GM21737 (cell line): ENCODE data around the gene PPP1R12B.
"Not testable (repeated sequence)": the region's sequence is repeated elsewhere in the genome, so short reads cannot be mapped to it uniquely, and the experiment has no call there.

Experiments
- ATAC-seq: cut with Tn5 transposase; IDR thresholded peaks from one replicate; pipeline ENCODE4 v1.9.1; 2021; ENCODE audit warnings: mild to moderate bottlenecking, moderate library complexity; ENCODE audit not compliant: unreplicated experiment

The PPP1R12B gene

GRCh38 chr1:202520857-202521216, 172.3 kb downstream of the PPP1R12B start:
- ATAC-seq = not testable (repeated sequence)

GRCh38 chr1:202521484-202521883, 173.0 kb downstream of the PPP1R12B start:
- not testable (repeated sequence) for ATAC-seq

- ATAC-seq = no peak
These were observed 173.4 kb downstream of the PPP1R12B start for GRCh38 chr1:202521886-202522285.

GRCh38 chr1:202526056-202526455, 177.6 kb downstream of the PPP1R12B start:
- not testable (repeated sequence) for ATAC-seq

- ATAC-seq = not testable (repeated sequence)
These were observed 179.7 kb downstream of the PPP1R12B start for GRCh38 chr1:202528096-202528722.

- not testable (repeated sequence) for ATAC-seq
These were observed 182.2 kb downstream of the PPP1R12B start for GRCh38 chr1:202530686-202531085.

- ATAC-seq = no peak
These were observed 182.9 kb downstream of the PPP1R12B start for GRCh38 chr1:202531472-202531811.

GRCh38 chr1:202531812-202532616, 183.5 kb downstream of the PPP1R12B start:
- not testable (repeated sequence) for ATAC-seq

- ATAC-seq = not testable (repeated sequence)
These were observed 190.7 kb downstream of the PPP1R12B start for GRCh38 chr1:202539166-202539574.

GRCh38 chr1:202539583-202539982, 191.1 kb downstream of the PPP1R12B start:
- ATAC-seq = not testable (repeated sequence)

GRCh38 chr1:202540014-202540413, 191.5 kb downstream of the PPP1R12B start:
- ATAC-seq = no peak

- ATAC-seq = no peak
These were observed 191.9 kb downstream of the PPP1R12B start for GRCh38 chr1:202540448-202540847.

- not testable (repeated sequence) for ATAC-seq
These were observed 192.4 kb downstream of the PPP1R12B start for GRCh38 chr1:202540858-202541257.

- ATAC-seq = not testable (repeated sequence)
These were observed 193.9 kb downstream of the PPP1R12B start for GRCh38 chr1:202542415-202542814.

GRCh38 chr1:202543537-202543936, 195.0 kb downstream of the PPP1R12B start:
- not testable (repeated sequence) for ATAC-seq

- not testable (repeated sequence) for ATAC-seq
These were observed 196.4 kb downstream of the PPP1R12B start for GRCh38 chr1:202544766-202545449.

GRCh38 chr1:202545647-202546303, 197.3 kb downstream of the PPP1R12B start:
- not testable (repeated sequence) for ATAC-seq

GRCh38 chr1:202546377-202546776, 197.9 kb downstream of the PPP1R12B start:
- ATAC-seq = not testable (repeated sequence)

- peak; percentile 71 for ATAC-seq
These were observed 198.3 kb downstream of the PPP1R12B start for GRCh38 chr1:202546796-202547195.

GRCh38 chr1:202547215-202547614, 198.7 kb downstream of the PPP1R12B start:
- no peak for ATAC-seq

- not testable (repeated sequence) for ATAC-seq
These were observed 201.6 kb downstream of the PPP1R12B start for GRCh38 chr1:202550088-202550487.
